Activated CD8-positive, alpha-beta T cell treated with anti-CD3 and anti-CD28 coated beads for 36 hours (primary cell): ENCODE measurements around the gene CACNA1S. TPM values are rescaled to one million over a fixed set of nuclear protein-coding genes. Genes with fewer than 3 reads are reported as not detected.

Experiments used
- ATAC-seq: fragments of 200-7000 bp; cut with Tn5 transposase; one replicate; pipeline ENCODE4 v1.10.0; 2021; ENCODE audit warnings: mild to moderate bottlenecking, moderate library complexity
- CTCF ChIA-PET: fragments of 350-600 bp; sonication (Branson Sonifier 250); formaldehyde crosslinking; loops from one replicate; lab custom pipeline; 2021; ENCODE audit warnings: antibody characterized with exemption; lab: Charles Lee
- POLR2A ChIA-PET: fragments of 350-600 bp; sonication (Branson Sonifier 250); formaldehyde crosslinking; loops from one replicate; lab custom pipeline; 2021; ENCODE audit warnings: antibody characterized with exemption; lab: Charles Lee
- DNase-seq: peaks from one replicate; pipeline ENCODE4 v3.0.0-alpha.2; 2020
- H3K27ac Mint-ChIP-seq: one replicate; pipeline ENCODE4 v1.8.0; 2021; ENCODE audit warnings: mild to moderate bottlenecking, mixed read lengths
- H3K27me3 Mint-ChIP-seq: one replicate; pipeline ENCODE4 v1.8.0; 2021; ENCODE audit warnings: mixed read lengths
- H3K36me3 Mint-ChIP-seq: one replicate; pipeline ENCODE4 v1.8.0; 2021; ENCODE audit warnings: low read depth, mixed read lengths
- H3K4me1 Mint-ChIP-seq: one replicate; pipeline ENCODE4 v1.8.0; 2021; ENCODE audit warnings: low read depth, mixed read lengths
- H3K4me3 Mint-ChIP-seq: one replicate; pipeline ENCODE4 v1.8.0; 2021; ENCODE audit warnings: mild to moderate bottlenecking, moderate library complexity, mixed read lengths
- H3K9me3 Mint-ChIP-seq: one replicate; pipeline ENCODE4 v1.8.0; 2021; ENCODE audit warnings: mixed read lengths
- intact Hi-C: fragments of 100-400 bp; cut with micrococcal nuclease; formaldehyde crosslinking; loops from one replicate; pipeline ENCODE4 v1.10.0; 2022
- total RNA-seq, 2 experiments: library from RNA; stranded (reverse); gene quantifications; one replicate each; pipeline ENCODE4 v1.2.3, GENCODE V29; 2021
- TF ChIP-seq, protein P1 (sequence below): fragments of 200-600 bp; IDR thresholded peaks from one replicate; pipeline ENCODE4 v1.8.0; 2022; ENCODE audit warnings: antibody characterized with exemption, mild to moderate bottlenecking

CACNA1S gene
- total RNA-seq, 2 experiments from 2014 or later, result not detected

DNA sequence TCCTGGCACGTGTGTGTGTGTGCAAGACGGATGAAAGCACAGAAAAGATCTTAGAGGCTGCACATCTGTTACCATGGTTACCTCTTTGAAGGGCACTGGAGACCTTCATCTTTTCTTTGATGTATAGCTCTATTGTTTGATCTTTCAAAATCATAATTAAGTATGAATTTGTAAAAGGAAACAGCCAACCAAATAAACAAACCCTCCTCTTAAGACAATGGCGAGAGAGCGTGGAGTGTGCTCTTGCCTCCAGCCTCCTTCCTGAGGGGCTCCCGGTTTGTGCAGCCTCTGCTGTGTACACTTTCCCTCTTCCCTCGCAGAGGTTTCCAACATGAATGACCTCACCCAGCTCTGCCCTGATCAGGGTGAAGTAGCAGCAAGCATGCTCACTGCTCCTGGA lies 27.9 kb downstream of the CACNA1S start:
- Mint-ChIP-seq H3K4me3 (no peak overlapping the region), H3K4me1 (no peaks in the 10 kb centered on the region), H3K27me3 (peaks cover 6% of the 10 kb centered on the region), H3K36me3 (no peaks in the 10 kb centered on the region), H3K9me3 (no peaks in the 10 kb centered on the region), H3K27ac (no peak overlapping the region)
- TF ChIP-seq, protein P1, sequence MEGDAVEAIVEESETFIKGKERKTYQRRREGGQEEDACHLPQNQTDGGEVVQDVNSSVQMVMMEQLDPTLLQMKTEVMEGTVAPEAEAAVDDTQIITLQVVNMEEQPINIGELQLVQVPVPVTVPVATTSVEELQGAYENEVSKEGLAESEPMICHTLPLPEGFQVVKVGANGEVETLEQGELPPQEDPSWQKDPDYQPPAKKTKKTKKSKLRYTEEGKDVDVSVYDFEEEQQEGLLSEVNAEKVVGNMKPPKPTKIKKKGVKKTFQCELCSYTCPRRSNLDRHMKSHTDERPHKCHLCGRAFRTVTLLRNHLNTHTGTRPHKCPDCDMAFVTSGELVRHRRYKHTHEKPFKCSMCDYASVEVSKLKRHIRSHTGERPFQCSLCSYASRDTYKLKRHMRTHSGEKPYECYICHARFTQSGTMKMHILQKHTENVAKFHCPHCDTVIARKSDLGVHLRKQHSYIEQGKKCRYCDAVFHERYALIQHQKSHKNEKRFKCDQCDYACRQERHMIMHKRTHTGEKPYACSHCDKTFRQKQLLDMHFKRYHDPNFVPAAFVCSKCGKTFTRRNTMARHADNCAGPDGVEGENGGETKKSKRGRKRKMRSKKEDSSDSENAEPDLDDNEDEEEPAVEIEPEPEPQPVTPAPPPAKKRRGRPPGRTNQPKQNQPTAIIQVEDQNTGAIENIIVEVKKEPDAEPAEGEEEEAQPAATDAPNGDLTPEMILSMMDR, result no peak
- intact Hi-C loops, result no loop called here
- ChIA-PET CTCF (interaction anchor here (1.5 to 5.3 kb wide), 3 partner anchors 30 to 105 kb away, joined by 7 to 46 read pairs (median 23); no protein-coding TSS in a partner anchor), POLR2A (no interaction called here)
- DNase-seq (no peak), ATAC-seq (no peak)

DNA sequence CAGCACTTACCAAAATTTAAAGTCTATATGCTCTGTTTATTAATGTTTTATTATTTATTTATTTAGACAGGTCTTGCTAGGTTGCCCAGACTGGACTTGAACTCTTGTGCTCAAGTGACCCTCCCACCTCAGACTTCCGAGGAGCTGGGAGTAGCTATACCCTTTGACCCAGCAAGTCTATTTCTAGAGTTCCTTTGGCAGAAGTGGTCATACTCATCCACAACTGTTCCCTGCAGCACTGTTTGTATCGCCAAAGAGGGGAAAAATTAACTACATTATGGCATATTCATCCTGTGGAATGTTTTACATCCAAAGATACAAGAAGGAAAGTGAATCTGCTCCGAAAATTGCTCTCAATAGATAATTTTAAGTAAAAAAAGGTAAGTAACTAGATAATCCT lies 28.5 kb downstream of the CACNA1S start:
- TF ChIP-seq, protein P1, result no peak
- intact Hi-C loops, result no loop called here
- H3K9me3 Mint-ChIP-seq, result no peaks in the 10 kb centered on the region
- ATAC-seq, result no peak
- POLR2A ChIA-PET, result no interaction called here
- no peak for DNase-seq
- H3K4me3 Mint-ChIP-seq, result no peak overlapping the region
- H3K4me1 Mint-ChIP-seq, result no peaks in the 10 kb centered on the region
- H3K27me3 Mint-ChIP-seq, result peaks cover 6% of the 10 kb centered on the region
- H3K36me3 Mint-ChIP-seq, result no peaks in the 10 kb centered on the region
- CTCF ChIA-PET, result interaction anchor here (1.5 to 5.3 kb wide), 3 partner anchors 31 to 104 kb away, joined by 7 to 46 read pairs (median 23); no protein-coding TSS in a partner anchor
- no peak overlapping the region for H3K27ac Mint-ChIP-seq

DNA sequence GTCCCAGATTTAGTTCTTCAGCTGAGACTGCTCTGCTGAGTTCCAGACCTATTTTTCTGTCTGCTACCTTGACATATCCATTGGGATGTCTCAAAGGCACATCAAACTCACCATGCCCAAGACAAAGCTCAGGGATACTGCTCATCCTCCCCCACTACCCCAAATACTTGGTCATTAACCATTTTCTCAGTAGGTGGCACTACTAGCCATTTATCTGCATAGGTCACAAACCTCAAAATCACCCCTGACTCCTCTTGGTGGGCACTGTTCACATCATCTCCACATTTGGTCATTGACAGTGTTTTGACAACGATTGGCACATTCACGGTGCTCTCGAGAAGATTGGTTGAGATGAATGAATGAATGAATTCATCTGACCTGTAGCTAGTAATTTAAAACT lies 32.1 kb downstream of the CACNA1S start:
- Mint-ChIP-seq H3K27me3 (no peaks in the 10 kb centered on the region), H3K36me3 (no peaks in the 10 kb centered on the region), H3K27ac (no peak overlapping the region), H3K9me3 (no peaks in the 10 kb centered on the region), H3K4me3 (no peak overlapping the region), H3K4me1 (no peaks in the 10 kb centered on the region)
- ChIA-PET POLR2A (interaction anchor here (0.9 kb wide), 1 partner anchor 8 kb away, joined by 3 read pairs; no protein-coding TSS in a partner anchor), CTCF (interaction anchor here (1.0 to 3.2 kb wide), 7 partner anchors 11 to 108 kb away, joined by 4 to 17 read pairs (median 5); no protein-coding TSS in a partner anchor)
- ATAC-seq, result no peak
- TF ChIP-seq, protein P1, result no peak
- DNase-seq, result no peak
- intact Hi-C loops, result no loop called here

DNA sequence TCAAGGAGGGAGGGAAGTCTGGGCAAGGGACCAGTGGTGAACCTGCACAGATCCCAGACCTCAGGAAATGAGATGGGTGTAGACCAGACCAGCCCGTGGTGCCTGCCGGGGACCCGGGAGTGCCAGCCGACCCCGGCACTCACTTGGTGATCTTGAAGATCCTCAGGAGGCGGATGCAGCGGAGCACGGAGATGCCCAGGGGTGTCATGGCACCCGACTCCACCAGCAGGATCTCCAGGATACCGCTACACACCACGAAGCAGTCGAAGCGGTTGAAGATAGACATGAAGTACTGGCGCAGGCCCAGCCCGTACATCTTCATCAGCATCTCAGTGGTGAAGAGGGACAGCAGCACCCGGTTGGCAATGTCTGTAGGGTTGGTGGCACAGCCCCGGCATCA lies 34.5 kb downstream of the CACNA1S start:
- DNase-seq (no peak), ATAC-seq (no peak)
- ChIA-PET POLR2A (no interaction called here), CTCF (interaction anchor here (1.0 to 3.1 kb wide), 3 partner anchors 9 to 98 kb away, joined by 3 to 13 read pairs (median 4); no protein-coding TSS in a partner anchor)
- Mint-ChIP-seq H3K27me3 (no peaks in the 10 kb centered on the region), H3K4me1 (no peaks in the 10 kb centered on the region), H3K27ac (no peak overlapping the region), H3K9me3 (no peaks in the 10 kb centered on the region), H3K36me3 (no peaks in the 10 kb centered on the region), H3K4me3 (no peak overlapping the region)
- TF ChIP-seq, protein P1, result no peak
- intact Hi-C loops, result no loop called here

DNA sequence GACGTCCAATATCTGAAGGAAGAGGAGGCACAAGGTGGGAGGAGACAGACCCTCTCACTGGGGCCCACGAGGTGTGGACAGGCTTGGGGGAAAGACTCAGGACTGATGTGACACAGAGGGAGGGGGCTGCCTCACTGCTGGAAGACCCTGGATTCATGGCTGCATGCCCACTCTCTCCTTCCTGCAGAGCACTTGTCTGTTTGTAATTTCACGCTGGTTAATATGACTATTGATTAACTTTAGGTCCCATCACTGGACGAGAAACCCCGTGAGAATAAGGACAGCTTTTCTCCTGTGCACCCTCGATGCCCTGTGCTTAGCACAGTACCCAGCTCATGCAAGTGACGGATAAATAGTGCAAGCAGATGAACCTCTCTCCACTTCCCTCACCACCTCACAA lies 35.1 kb downstream of the CACNA1S start:
- DNase-seq (no peak), ATAC-seq (no peak)
- TF ChIP-seq, protein P1, result no peak
- Mint-ChIP-seq H3K4me3 (no peak overlapping the region), H3K27me3 (no peaks in the 10 kb centered on the region), H3K4me1 (no peaks in the 10 kb centered on the region), H3K36me3 (no peaks in the 10 kb centered on the region), H3K9me3 (no peaks in the 10 kb centered on the region), H3K27ac (no peak overlapping the region)
- POLR2A ChIA-PET, result interaction anchor here (0.6 kb wide), 1 partner anchor 399 kb away, joined by 3 read pairs; no protein-coding TSS in a partner anchor
- intact Hi-C loops, result no loop called here
- CTCF ChIA-PET, result interaction anchor here (1.0 to 1.1 kb wide), 2 partner anchors 10 to 37 kb away, joined by 3 to 4 read pairs; no protein-coding TSS in a partner anchor
